Ishikawa (cell line): Measurements from ENCODE around the gene CHST14.

Experiments used
- EGR1 ChIP-seq: IDR thresholded peaks from 2 replicates; pipeline ENCODE4 v1.6.1; 2012
- EP300 ChIP-seq: IDR thresholded peaks from 2 replicates; pipeline ENCODE4 v1.6.1; 2012; ENCODE audit warnings: borderline replicate concordance
- FOXM1 ChIP-seq: IDR thresholded peaks from 2 replicates; pipeline ENCODE4 v1.6.1; 2012; ENCODE audit warnings: low read depth, borderline replicate concordance
- RAD21 ChIP-seq: IDR thresholded peaks from 2 replicates; pipeline ENCODE4 v1.6.1; 2012; ENCODE audit warnings: low read depth
- REST ChIP-seq: IDR thresholded peaks from 2 replicates; pipeline ENCODE4 v1.6.1; 2012; ENCODE audit warnings: low read depth, mild to moderate bottlenecking
- TF ChIP-seq, protein P1 (sequence below): IDR thresholded peaks from 2 replicates; pipeline ENCODE4 v1.6.1; 2012

DNA sequence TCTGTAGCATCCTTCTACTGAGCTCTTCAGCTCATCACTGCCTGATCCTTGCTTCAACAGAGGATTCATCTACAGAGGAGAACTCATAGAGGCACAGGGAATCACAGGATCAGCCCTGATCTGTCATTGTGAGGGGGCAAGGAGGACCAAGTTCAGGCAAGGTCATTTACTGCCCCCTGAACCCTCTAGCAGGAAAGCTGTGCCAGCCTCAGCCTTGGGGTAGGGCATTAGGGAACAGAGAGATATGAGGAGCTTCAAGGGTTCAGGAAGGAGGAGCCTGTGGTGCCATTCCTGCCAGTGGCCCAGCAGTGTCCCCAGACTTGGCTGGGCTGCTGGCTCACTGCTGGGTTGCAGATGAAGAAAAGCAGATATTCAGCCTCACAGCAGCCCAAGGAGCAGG is 8.2 kb downstream of the CHST14 start:
- TF ChIP-seq, protein P1, sequence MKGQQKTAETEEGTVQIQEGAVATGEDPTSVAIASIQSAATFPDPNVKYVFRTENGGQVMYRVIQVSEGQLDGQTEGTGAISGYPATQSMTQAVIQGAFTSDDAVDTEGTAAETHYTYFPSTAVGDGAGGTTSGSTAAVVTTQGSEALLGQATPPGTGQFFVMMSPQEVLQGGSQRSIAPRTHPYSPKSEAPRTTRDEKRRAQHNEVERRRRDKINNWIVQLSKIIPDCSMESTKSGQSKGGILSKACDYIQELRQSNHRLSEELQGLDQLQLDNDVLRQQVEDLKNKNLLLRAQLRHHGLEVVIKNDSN, result no peak
- TF ChIP-seq EP300, result no peak
- no peak for TF ChIP-seq RAD21
- no peak for TF ChIP-seq REST
- no peak for TF ChIP-seq EGR1
- TF ChIP-seq FOXM1, result no peak
